Measurements from ENCODE around the gene COG5. TPM values are rescaled to one million over a fixed set of nuclear protein-coding genes. Genes with fewer than 3 reads are reported as not detected.

The COG5 gene
- polyA plus RNA-seq, 6 donors from 2014 or later = 19.3 to 38.9 (median 23.4) TPM

Other genes starting within 250 kb of the COG5 start
- under 1 TPM in 4 of 6 donors, not detected in 2; 0.08 to 0.89 (median 0.33) TPM for gene GPR22, start 93.9 kb downstream of the COG5 start, polyA plus RNA-seq (ENCODE audit: low read depth in 6 of 6)
- gene DUS4L, start 51 bp upstream of the COG5 start, polyA plus RNA-seq (ENCODE audit: low read depth in 6 of 6) = 10 to 100 TPM in 1 of 6 donors, 1 to 10 TPM in 4, under 1 TPM in 1; 0.91 to 10.0 (median 7.6) TPM
- gene BCAP29, start 16.3 kb upstream of the COG5 start, polyA plus RNA-seq (ENCODE audit: low read depth in 6 of 6) = 10 to 100 TPM; 63.0 to 89.2 (median 77.5) TPM
- under 1 TPM in 2 of 6 donors, not detected in 4; 0.09 to 0.19 TPM for gene SLC26A4, start 96.9 kb upstream of the COG5 start, polyA plus RNA-seq (ENCODE audit: low read depth in 6 of 6)
- 100 to 1,000 TPM in 1 of 6 donors, 10 to 100 TPM in 5; 68.2 to 118 (median 75.4) TPM for gene CBLL1, start 180.2 kb upstream of the COG5 start, polyA plus RNA-seq (ENCODE audit: low read depth in 6 of 6)
- gene SLC26A3, start 239.3 kb upstream of the COG5 start, polyA plus RNA-seq (ENCODE audit: low read depth in 6 of 6) = not detected